GM23338 (cell line): ENCODE measurements around the gene ADGRD1. TPM values are rescaled to one million over a fixed set of nuclear protein-coding genes. Genes with fewer than 3 reads are reported as not detected.

Experiments used
- ATAC-seq: fragments of 200-7000 bp; cut with Tn5 transposase; 3 replicates; pipeline ENCODE4 v1.9.1; 2020
- DNase-seq: peaks from one replicate; pipeline ENCODE4 v3.0.0-alpha.2; 2015; ENCODE audit warnings: low spot score
- H2AFZ ChIP-seq: fragments of 200-600 bp; sonication (generic); 2 replicates; pipeline ENCODE4 v1.8.0; 2016; ENCODE audit warnings: antibody characterized with exemption, mild to moderate bottlenecking, moderate library complexity
- H3F3A ChIP-seq: fragments of 200-600 bp; sonication (generic); replicated peaks from 2 replicates; pipeline ENCODE4 v1.8.0; 2017; ENCODE audit warnings: antibody characterized with exemption, mixed run types, low read depth
- H3K27ac ChIP-seq: fragments of 200-600 bp; sonication (generic); 2 replicates; pipeline ENCODE4 v1.6.1; 2016; ENCODE audit warnings: low read depth
- H3K27me3 ChIP-seq: fragments of 200-600 bp; sonication (generic); 2 replicates; pipeline ENCODE4 v1.8.0; 2016; ENCODE audit warnings: mild to moderate bottlenecking, mixed run types, moderate library complexity; ENCODE audit not compliant: insufficient read depth
- H3K36me3 ChIP-seq: fragments of 200-600 bp; sonication (generic); 2 replicates; pipeline ENCODE4 v1.8.0; 2016; ENCODE audit warnings: mild to moderate bottlenecking; ENCODE audit not compliant: insufficient read depth
- H3K4me1 ChIP-seq: fragments of 200-600 bp; sonication (generic); 2 replicates; pipeline ENCODE4 v1.8.0; 2016; ENCODE audit warnings: mild to moderate bottlenecking, moderate library complexity; ENCODE audit not compliant: insufficient read depth
- H3K4me2 ChIP-seq: fragments of 200-600 bp; sonication (generic); 2 replicates; pipeline ENCODE4 v1.7.1; 2017; ENCODE audit warnings: mixed run types
- H3K4me3 ChIP-seq: fragments of 200-600 bp; sonication (generic); 2 replicates; pipeline ENCODE4 v1.6.1; 2016; ENCODE audit warnings: mixed run types
- H3K79me2 ChIP-seq: fragments of 200-600 bp; sonication (generic); replicated peaks from 2 replicates; pipeline ENCODE4 v1.8.0; 2017; ENCODE audit warnings: mild to moderate bottlenecking; ENCODE audit not compliant: insufficient read depth
- H3K9me2 ChIP-seq: fragments of 200-600 bp; sonication (generic); 2 replicates; pipeline ENCODE4 v1.8.0; 2017; ENCODE audit not compliant: insufficient read depth
- H4K20me1 ChIP-seq: fragments of 200-600 bp; sonication (generic); replicated peaks from 2 replicates; pipeline ENCODE4 v1.8.0; 2017; ENCODE audit warnings: mild to moderate bottlenecking; ENCODE audit not compliant: insufficient read depth
- H3K27ac Mint-ChIP-seq: 2 replicates; pipeline ENCODE4 v1.8.0; 2020; ENCODE audit warnings: inconsistent platforms, mild to moderate bottlenecking, moderate library complexity, mixed read lengths
- H3K27me3 Mint-ChIP-seq: 3 replicates; pipeline ENCODE4 v1.8.0; 2022; ENCODE audit warnings: low read depth, mild to moderate bottlenecking, moderate library complexity, mixed read lengths, inconsistent platforms; ENCODE audit not compliant: insufficient read depth, poor library complexity
- H3K36me3 Mint-ChIP-seq: 3 replicates; pipeline ENCODE4 v1.8.0; 2021; ENCODE audit warnings: low read depth, mild to moderate bottlenecking, inconsistent platforms, moderate library complexity, mixed read lengths
- H3K4me1 Mint-ChIP-seq: 3 replicates; pipeline ENCODE4 v1.8.0; 2020; ENCODE audit warnings: mild to moderate bottlenecking, inconsistent platforms, mixed read lengths
- H3K4me3 Mint-ChIP-seq: 3 replicates; pipeline ENCODE4 v1.8.0; 2021; ENCODE audit warnings: moderate library complexity, mild to moderate bottlenecking, inconsistent platforms, mixed read lengths
- H3K9me3 Mint-ChIP-seq: 3 replicates; pipeline ENCODE4 v1.8.0; 2020; ENCODE audit warnings: moderate library complexity, mild to moderate bottlenecking, inconsistent platforms, mixed read lengths
- ETS1 ChIP-seq: IDR thresholded peaks from 2 replicates; pipeline ENCODE4 v1.6.1; 2016; ENCODE audit warnings: antibody characterized with exemption
- EZH2 ChIP-seq: fragments of 200-600 bp; sonication (generic); IDR thresholded peaks from one replicate; pipeline ENCODE4 v1.8.0; 2017; ENCODE audit warnings: antibody characterized with exemption, mild to moderate bottlenecking, low read depth; ENCODE audit not compliant: unreplicated experiment
- ZNF114 ChIP-seq: fragments of 250-450 bp; sonication (Bioruptor Pico); IDR thresholded peaks from 2 replicates; pipeline ENCODE4 v1.5.0; 2020; ENCODE audit warnings: mild to moderate bottlenecking, moderate library complexity
- ZNF462 ChIP-seq: fragments of 250-450 bp; sonication (Bioruptor Pico); IDR thresholded peaks from 2 replicates; pipeline ENCODE4 v1.5.0; 2020; ENCODE audit warnings: mild to moderate bottlenecking, moderate library complexity
- polyA plus RNA-seq: library from polyadenylated mRNA; unstranded; fragments of >200 nt; fragmentation: Nextera tagmentation; extraction: Ambion mirVana; gene quantifications from 2 replicates; pipeline ENCODE4 v1.2.1, GENCODE V29; 2016
- total RNA-seq: library from RNA; depleted of rRNA; stranded (reverse); fragments of >200 nt; shearing (Covaris generic); gene quantifications from 2 replicates; pipeline ENCODE4 v1.2.3, GENCODE V29; 2014

ADGRD1 gene
- total and polyA plus RNA-seq, 2 experiments from 2014 or later, result 1.4 TPM; not detected in 1

GRCh38 chr12:131093604-131093955 lies 139.9 kb downstream of the ADGRD1 start:
- Histone ChIP-seq H3K36me3 (no peaks in the 10 kb centered on the region), H3K4me2 (no peak overlapping the region), H3K79me2 (no peaks in the 10 kb centered on the region), H3F3A (no peaks in the 10 kb centered on the region), H4K20me1 (no peaks in the 10 kb centered on the region), H3K4me3 (no peak overlapping the region), H3K4me1 (no peaks in the 10 kb centered on the region), H3K27ac (no peak overlapping the region), H3K27me3 (no peaks in the 10 kb centered on the region), H3K9me2 (no peaks in the 10 kb centered on the region), H2AFZ (no peak overlapping the region)
- ATAC-seq (no peak), DNase-seq (no peak)
- Mint-ChIP-seq H3K4me1 (no peaks in the 10 kb centered on the region), H3K27ac (no peak overlapping the region), H3K27me3 (peaks cover 6% of the 10 kb centered on the region), H3K4me3 (no peak overlapping the region), H3K36me3 (no peaks in the 10 kb centered on the region), H3K9me3 (no peaks in the 10 kb centered on the region)
- TF ChIP-seq ZNF114 (CRISPR knock-in tag) (no peak), ETS1 (no peak), EZH2 (no peak), ZNF462 (CRISPR knock-in tag) (no peak)
